ENCODE measurements around the gene PDE1A. TPM values are rescaled to one million over a fixed set of nuclear protein-coding genes. Genes with fewer than 3 reads are reported as not detected.

PDE1A gene
- total and polyA plus RNA-seq, 7 experiments from 2014 or later, result not detected

GRCh38 chr2:182128821-182129707 is 297.8 kb downstream of the PDE1A start:
- Histone ChIP-seq H3K4me1 (ENCODE audit: control insufficient read depth in 2 of 2, insufficient read depth in 2 of 2, low read length in 2 of 2) (no peaks in the 10 kb centered on the region), H3K9me3 (ENCODE audit: control insufficient read depth in 2 of 3, low read length in 3 of 3) (no peaks in the 10 kb centered on the region), H3K27me3 (ENCODE audit: control insufficient read depth in 2 of 2, insufficient read depth in 2 of 2, low read length in 2 of 2) (no peaks in the 10 kb centered on the region), H3K4me3 (ENCODE audit: low read length) (no peak overlapping the region), H3K36me3 (ENCODE audit: control insufficient read depth in 2 of 3, insufficient read depth in 3 of 3, low read length in 3 of 3) (no peaks in the 10 kb centered on the region), H3K27ac (ENCODE audit: low read depth, low read length) (no peak overlapping the region)
- Mint-ChIP-seq H3K4me1 (no peaks in the 10 kb centered on the region), H3K9me3 (peaks cover 0 to 6% (median 2%) of the 10 kb centered on the region in 11 donors), H3K36me3 (no peaks in the 10 kb centered on the region), H3K4me3 (no peak overlapping the region), H3K27me3 (peaks cover 0 to 31% (median 12%) of the 10 kb centered on the region in 5 donors), H3K27ac (no peak overlapping the region)
- intact Hi-C loops (cut with micrococcal nuclease), result no loop called here
- POLR2A ChIA-PET, result no interaction called here
- CTCF ChIA-PET, result no interaction called here
- ATAC-seq (no peak), DNase-seq (no peak)

- intact Hi-C loops (cut with micrococcal nuclease), result no loop called here
- Histone ChIP-seq H3K4me3 (ENCODE audit: low read length) (no peak overlapping the region), H3K27me3 (ENCODE audit: control insufficient read depth in 2 of 2, insufficient read depth in 2 of 2, low read length in 2 of 2) (no peaks in the 10 kb centered on the region), H3K27ac (ENCODE audit: low read depth, low read length) (no peak overlapping the region), H3K4me1 (ENCODE audit: control insufficient read depth in 2 of 2, insufficient read depth in 2 of 2, low read length in 2 of 2) (no peaks in the 10 kb centered on the region), H3K36me3 (ENCODE audit: control insufficient read depth in 2 of 3, insufficient read depth in 3 of 3, low read length in 3 of 3) (no peaks in the 10 kb centered on the region), H3K9me3 (ENCODE audit: control insufficient read depth in 2 of 3, low read length in 3 of 3) (no peaks in the 10 kb centered on the region)
- Mint-ChIP-seq H3K4me1 (no peaks in the 10 kb centered on the region), H3K27ac (no peak overlapping the region), H3K36me3 (no peaks in the 10 kb centered on the region), H3K4me3 (no peak overlapping the region), H3K9me3 (peaks cover 0 to 5% (median 0%) of the 10 kb centered on the region in 11 donors), H3K27me3 (no peaks in the 10 kb centered on the region)
- DNase-seq, result no peak
- POLR2A ChIA-PET, result no interaction called here
- CTCF ChIA-PET, result no interaction called here
- no peak for ATAC-seq
These were observed 309.6 kb downstream of the PDE1A start for GRCh38 chr2:182117196-182117595.

- ATAC-seq (no peak), DNase-seq (no peak)
- no peaks in the 10 kb centered on the region for H3K27me3 Mint-ChIP-seq
- H3K27ac Mint-ChIP-seq, result no peak overlapping the region
- no peaks in the 10 kb centered on the region for H3K36me3 ChIP-seq (ENCODE audit: control insufficient read depth in 2 of 3, insufficient read depth in 3 of 3, low read length in 3 of 3)
- no peaks in the 10 kb centered on the region for H3K4me1 Mint-ChIP-seq
- no peaks in the 10 kb centered on the region for H3K36me3 Mint-ChIP-seq
- H3K27ac ChIP-seq (ENCODE audit: low read depth, low read length), result no peak overlapping the region
- H3K9me3 ChIP-seq (ENCODE audit: control insufficient read depth in 2 of 3, low read length in 3 of 3), result no peaks in the 10 kb centered on the region
- no peaks in the 10 kb centered on the region for H3K4me1 ChIP-seq (ENCODE audit: control insufficient read depth in 2 of 2, insufficient read depth in 2 of 2, low read length in 2 of 2)
- H3K4me3 Mint-ChIP-seq, result no peak overlapping the region
- CTCF ChIA-PET, result no interaction called here
- H3K9me3 Mint-ChIP-seq, result peaks cover 0 to 3% (median 0%) of the 10 kb centered on the region in 11 donors
- no peaks in the 10 kb centered on the region for H3K27me3 ChIP-seq (ENCODE audit: control insufficient read depth in 2 of 2, insufficient read depth in 2 of 2, low read length in 2 of 2)
- POLR2A ChIA-PET, result no interaction called here
- intact Hi-C loops (cut with micrococcal nuclease), result no loop called here
- no peak overlapping the region for H3K4me3 ChIP-seq (ENCODE audit: low read length)
These were observed 310.1 kb downstream of the PDE1A start for GRCh38 chr2:182116774-182117173.

GRCh38 chr2:182115258-182115657 is 311.6 kb downstream of the PDE1A start:
- intact Hi-C loops (cut with micrococcal nuclease), result no loop called here
- Mint-ChIP-seq H3K36me3 (no peaks in the 10 kb centered on the region), H3K9me3 (no peaks in the 10 kb centered on the region), H3K4me1 (no peaks in the 10 kb centered on the region), H3K27me3 (peaks cover 0 to 6% (median 0%) of the 10 kb centered on the region in 5 donors), H3K27ac (no peak overlapping the region), H3K4me3 (no peak overlapping the region)
- POLR2A ChIA-PET, result no interaction called here
- ATAC-seq (no peak), DNase-seq (no peak)
- Histone ChIP-seq H3K27me3 (ENCODE audit: control insufficient read depth in 2 of 2, insufficient read depth in 2 of 2, low read length in 2 of 2) (no peaks in the 10 kb centered on the region), H3K36me3 (ENCODE audit: control insufficient read depth in 2 of 3, insufficient read depth in 3 of 3, low read length in 3 of 3) (no peaks in the 10 kb centered on the region), H3K9me3 (ENCODE audit: control insufficient read depth in 2 of 3, low read length in 3 of 3) (no peaks in the 10 kb centered on the region), H3K4me3 (ENCODE audit: low read length) (no peak overlapping the region), H3K27ac (ENCODE audit: low read depth, low read length) (no peak overlapping the region), H3K4me1 (ENCODE audit: control insufficient read depth in 2 of 2, insufficient read depth in 2 of 2, low read length in 2 of 2) (no peaks in the 10 kb centered on the region)
- CTCF ChIA-PET, result no interaction called here

- intact Hi-C loops (cut with micrococcal nuclease), result no loop called here
- CTCF ChIA-PET, result no interaction called here
- Histone ChIP-seq H3K27ac (ENCODE audit: low read depth, low read length) (no peak overlapping the region), H3K36me3 (ENCODE audit: control insufficient read depth in 2 of 3, insufficient read depth in 3 of 3, low read length in 3 of 3) (no peaks in the 10 kb centered on the region), H3K27me3 (ENCODE audit: control insufficient read depth in 2 of 2, insufficient read depth in 2 of 2, low read length in 2 of 2) (no peaks in the 10 kb centered on the region), H3K9me3 (ENCODE audit: control insufficient read depth in 2 of 3, low read length in 3 of 3) (no peaks in the 10 kb centered on the region), H3K4me1 (ENCODE audit: control insufficient read depth in 2 of 2, insufficient read depth in 2 of 2, low read length in 2 of 2) (no peaks in the 10 kb centered on the region), H3K4me3 (ENCODE audit: low read length) (no peak overlapping the region)
- POLR2A ChIA-PET, result no interaction called here
- no peak overlapping the region for H3K4me3 Mint-ChIP-seq
- H3K9me3 Mint-ChIP-seq, result no peaks in the 10 kb centered on the region
- H3K27me3 Mint-ChIP-seq, result peaks cover 0 to 6% (median 0%) of the 10 kb centered on the region in 5 donors
- DNase-seq (no peak), ATAC-seq (no peak)
- no peaks in the 10 kb centered on the region for H3K4me1 Mint-ChIP-seq
- no peak overlapping the region for H3K27ac Mint-ChIP-seq
- H3K36me3 Mint-ChIP-seq, result no peaks in the 10 kb centered on the region
These were observed 313.5 kb downstream of the PDE1A start for GRCh38 chr2:182113334-182113733.

- ChIA-PET POLR2A (no interaction called here), CTCF (no interaction called here)
- H3K27ac ChIP-seq (ENCODE audit: low read depth, low read length), result no peak overlapping the region
- no peaks in the 10 kb centered on the region for H3K9me3 ChIP-seq (ENCODE audit: control insufficient read depth in 2 of 3, low read length in 3 of 3)
- Mint-ChIP-seq H3K27ac (no peak overlapping the region), H3K4me3 (no peak overlapping the region), H3K27me3 (peaks cover 0 to 6% (median 0%) of the 10 kb centered on the region in 5 donors), H3K36me3 (no peaks in the 10 kb centered on the region), H3K9me3 (no peaks in the 10 kb centered on the region), H3K4me1 (no peaks in the 10 kb centered on the region)
- no peaks in the 10 kb centered on the region for H3K36me3 ChIP-seq (ENCODE audit: control insufficient read depth in 2 of 3, insufficient read depth in 3 of 3, low read length in 3 of 3)
- no peak overlapping the region for H3K4me3 ChIP-seq (ENCODE audit: low read length)
- ATAC-seq (no peak), DNase-seq (no peak)
- no peaks in the 10 kb centered on the region for H3K27me3 ChIP-seq (ENCODE audit: control insufficient read depth in 2 of 2, insufficient read depth in 2 of 2, low read length in 2 of 2)
- intact Hi-C loops (cut with micrococcal nuclease), result no loop called here
- H3K4me1 ChIP-seq (ENCODE audit: control insufficient read depth in 2 of 2, insufficient read depth in 2 of 2, low read length in 2 of 2), result no peaks in the 10 kb centered on the region
These were observed 316.5 kb downstream of the PDE1A start for GRCh38 chr2:182110347-182110746.

GRCh38 chr2:182103526-182103925 is 323.3 kb downstream of the PDE1A start:
- POLR2A ChIA-PET, result no interaction called here

More at GRCh38 chr2:182103526-182103925, 323.3 kb downstream of the PDE1A start:
- no peak overlapping the region for H3K4me3 ChIP-seq (ENCODE audit: low read length)
- H3K36me3 ChIP-seq (ENCODE audit: control insufficient read depth in 2 of 3, insufficient read depth in 3 of 3, low read length in 3 of 3), result no peaks in the 10 kb centered on the region
- intact Hi-C loops (cut with micrococcal nuclease), result no loop called here
- Mint-ChIP-seq H3K4me3 (no peak overlapping the region), H3K9me3 (no peaks in the 10 kb centered on the region), H3K27me3 (peaks cover 0 to 11% (median 4%) of the 10 kb centered on the region in 5 donors), H3K27ac (no peak overlapping the region), H3K4me1 (no peaks in the 10 kb centered on the region), H3K36me3 (no peaks in the 10 kb centered on the region)
- no peak for ATAC-seq
- H3K4me1 ChIP-seq (ENCODE audit: control insufficient read depth in 2 of 2, insufficient read depth in 2 of 2, low read length in 2 of 2), result no peaks in the 10 kb centered on the region
- H3K27me3 ChIP-seq (ENCODE audit: control insufficient read depth in 2 of 2, insufficient read depth in 2 of 2, low read length in 2 of 2), result no peaks in the 10 kb centered on the region
- no peak overlapping the region for H3K27ac ChIP-seq (ENCODE audit: low read depth, low read length)
- CTCF ChIA-PET, result no interaction called here
- DNase-seq, result no peak
- H3K9me3 ChIP-seq (ENCODE audit: control insufficient read depth in 2 of 3, low read length in 3 of 3), result no peaks in the 10 kb centered on the region

Measured in naive thymus-derived CD4-positive, alpha-beta T cell (primary cell).